Nephron (organoid): ENCODE data around the gene TSC22D3.
"Not testable (repeated sequence)": the region's sequence is repeated elsewhere in the genome, so short reads cannot be mapped to it uniquely, and the experiment has no call there.

Experiments used
- H3K27ac Mint-ChIP-seq, 3 experiments: 2 replicates each; pipeline ENCODE4 v1.8.0; 2020; ENCODE audit warnings: mixed read lengths in 3 of 3, mild to moderate bottlenecking in 2 of 3, moderate library complexity in 1 of 3
- H3K27me3 Mint-ChIP-seq: 2 replicates; pipeline ENCODE4 v1.8.0; 2021; ENCODE audit warnings: low read depth, mild to moderate bottlenecking, moderate library complexity, mixed read lengths
- H3K36me3 Mint-ChIP-seq: 2 replicates; pipeline ENCODE4 v1.8.0; 2020; ENCODE audit warnings: low read depth, mixed read lengths
- H3K4me1 Mint-ChIP-seq: 2 replicates; pipeline ENCODE4 v1.8.0; 2020; ENCODE audit warnings: mixed read lengths
- H3K4me3 Mint-ChIP-seq, 3 experiments: 2 replicates each; pipeline ENCODE4 v1.8.0; 2020; ENCODE audit warnings: mild to moderate bottlenecking in 3 of 3, mixed read lengths in 3 of 3, moderate library complexity in 2 of 3
- H3K9me3 Mint-ChIP-seq: 2 replicates; pipeline ENCODE4 v1.8.0; 2020; ENCODE audit warnings: mixed read lengths
- TF ChIP-seq, protein P1 (sequence below), 3 experiments: fragments of 200-600 bp; sonication (generic); IDR thresholded peaks; one replicate each; pipeline ENCODE4 v1.5.0; 2021; ENCODE audit warnings: antibody characterized with exemption in 3 of 3; ENCODE audit not compliant: unreplicated experiment in 3 of 3

Gene TSC22D3

DNA sequence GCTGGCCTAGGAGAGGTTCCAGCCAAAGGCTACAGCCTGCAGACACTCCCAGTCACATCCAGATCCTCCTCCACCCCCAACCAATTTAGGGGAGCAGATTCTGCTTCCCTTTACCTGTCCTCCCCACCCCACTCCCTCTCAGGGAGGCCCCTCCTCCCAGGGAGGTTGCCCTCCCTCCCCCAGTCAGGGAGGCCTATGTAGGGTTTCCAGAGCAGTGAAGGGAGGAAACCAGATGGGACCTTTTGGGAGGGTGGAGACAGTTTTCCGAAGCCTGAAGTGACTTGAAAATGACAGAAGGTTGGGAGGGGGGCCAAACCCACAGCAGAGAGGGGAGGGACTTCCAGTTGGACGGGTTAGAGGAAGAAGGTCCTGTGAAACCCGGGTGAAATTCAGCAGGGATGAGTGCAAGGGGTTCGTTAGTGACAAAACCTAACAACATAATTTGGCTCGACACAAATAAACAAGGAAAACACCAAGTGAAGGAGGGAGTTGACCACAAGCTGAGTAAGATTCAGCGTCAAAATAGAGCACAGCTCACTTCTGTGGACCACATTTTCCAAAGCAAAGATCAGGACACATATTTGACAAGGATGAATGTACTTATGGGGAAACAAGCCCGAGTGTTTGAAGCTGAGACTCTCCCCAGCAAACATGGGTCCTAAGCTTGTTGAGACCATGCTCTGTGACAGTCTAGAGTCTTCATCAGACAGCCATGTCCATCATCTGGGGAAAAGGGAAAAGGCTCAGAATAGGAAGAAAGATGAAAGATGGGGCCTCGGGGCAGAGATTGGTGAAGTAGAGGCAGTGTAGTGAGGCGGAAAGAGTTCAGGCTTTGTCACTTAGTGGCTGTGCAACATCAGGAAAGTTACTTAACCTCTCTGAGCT, 100.9 kb downstream of the TSC22D3 start:
- Mint-ChIP-seq H3K9me3 (no peaks in the 10 kb centered on the region), H3K4me3 (peak overlapping the region; percentile 62 to 87 (median 83)), H3K27ac (peak overlapping the region; percentile 60 to 96 (median 91)), H3K36me3 (no peaks in the 10 kb centered on the region), H3K27me3 (no peaks in the 10 kb centered on the region), H3K4me1 (peaks cover 51% of the 10 kb centered on the region)
- TF ChIP-seq, protein P1, sequence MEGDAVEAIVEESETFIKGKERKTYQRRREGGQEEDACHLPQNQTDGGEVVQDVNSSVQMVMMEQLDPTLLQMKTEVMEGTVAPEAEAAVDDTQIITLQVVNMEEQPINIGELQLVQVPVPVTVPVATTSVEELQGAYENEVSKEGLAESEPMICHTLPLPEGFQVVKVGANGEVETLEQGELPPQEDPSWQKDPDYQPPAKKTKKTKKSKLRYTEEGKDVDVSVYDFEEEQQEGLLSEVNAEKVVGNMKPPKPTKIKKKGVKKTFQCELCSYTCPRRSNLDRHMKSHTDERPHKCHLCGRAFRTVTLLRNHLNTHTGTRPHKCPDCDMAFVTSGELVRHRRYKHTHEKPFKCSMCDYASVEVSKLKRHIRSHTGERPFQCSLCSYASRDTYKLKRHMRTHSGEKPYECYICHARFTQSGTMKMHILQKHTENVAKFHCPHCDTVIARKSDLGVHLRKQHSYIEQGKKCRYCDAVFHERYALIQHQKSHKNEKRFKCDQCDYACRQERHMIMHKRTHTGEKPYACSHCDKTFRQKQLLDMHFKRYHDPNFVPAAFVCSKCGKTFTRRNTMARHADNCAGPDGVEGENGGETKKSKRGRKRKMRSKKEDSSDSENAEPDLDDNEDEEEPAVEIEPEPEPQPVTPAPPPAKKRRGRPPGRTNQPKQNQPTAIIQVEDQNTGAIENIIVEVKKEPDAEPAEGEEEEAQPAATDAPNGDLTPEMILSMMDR (IDR thresholded peaks at IDR 0.05; ENCODE audit: unreplicated experiment in 3 of 3), result no peak

DNA sequence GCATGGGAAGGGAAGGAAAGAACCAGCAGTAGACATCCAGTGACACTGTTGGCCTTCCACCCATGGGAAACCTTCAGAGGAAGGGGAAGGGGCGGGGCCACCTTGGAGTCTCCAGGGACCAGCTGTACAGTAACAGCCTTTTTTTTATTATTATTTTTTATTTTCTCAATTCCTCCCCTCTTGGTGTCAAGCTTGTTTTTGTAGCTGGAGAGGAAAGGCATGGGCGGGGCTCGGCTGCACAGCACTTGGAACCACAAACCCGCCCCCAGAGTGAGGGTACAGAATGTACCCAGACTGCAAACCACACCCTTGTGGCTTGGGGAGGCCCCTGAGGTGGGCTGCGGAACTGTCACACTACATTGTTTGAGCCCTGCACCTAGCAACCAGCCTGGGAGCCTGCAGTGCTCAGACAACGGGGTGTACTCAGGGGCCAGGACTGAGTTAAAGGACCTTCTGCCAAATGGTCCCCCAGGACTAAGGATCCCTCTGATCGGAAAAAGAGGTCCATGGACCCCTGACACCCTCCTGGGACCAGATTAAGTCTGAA, 101.6 kb downstream of the TSC22D3 start:
- H3K27ac Mint-ChIP-seq, result peak overlapping the region; percentile 78 to 91 (median 81)
- H3K9me3 Mint-ChIP-seq, result peaks cover 2% of the 10 kb centered on the region
- TF ChIP-seq, protein P1 (IDR thresholded peaks at IDR 0.05; ENCODE audit: unreplicated experiment in 3 of 3), result no peak
- no peaks in the 10 kb centered on the region for H3K27me3 Mint-ChIP-seq
- H3K4me3 Mint-ChIP-seq, result peak overlapping the region in 1 of 3 experiments; percentile 46
- no peaks in the 10 kb centered on the region for H3K36me3 Mint-ChIP-seq
- H3K4me1 Mint-ChIP-seq, result peaks cover 51% of the 10 kb centered on the region

DNA sequence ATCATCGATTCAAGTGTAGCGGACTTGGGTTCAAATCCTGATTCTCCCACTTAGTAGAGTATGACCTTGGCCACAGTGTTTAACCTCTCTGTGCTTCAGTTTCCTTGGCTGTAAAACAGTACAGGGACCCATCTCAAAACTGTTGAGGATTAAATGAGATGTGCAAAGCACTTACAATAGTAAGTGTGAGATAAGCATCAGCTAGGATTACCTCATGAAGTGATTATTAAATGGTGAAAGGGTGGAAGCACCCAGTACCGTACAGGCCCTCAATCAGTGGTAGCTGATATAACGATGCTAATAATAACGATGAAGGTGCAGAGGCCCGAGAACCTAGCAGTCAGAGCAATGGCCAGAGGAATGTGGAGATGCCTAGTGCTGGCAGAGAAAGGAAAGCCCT, 102.2 kb downstream of the TSC22D3 start:
- Mint-ChIP-seq H3K4me3 (peak overlapping the region in 1 of 3 experiments; percentile 46), H3K27ac (peak overlapping the region; percentile 65 to 81 (median 78)), H3K4me1 (peaks cover 51% of the 10 kb centered on the region), H3K36me3 (no peaks in the 10 kb centered on the region), H3K9me3 (peaks cover 2% of the 10 kb centered on the region), H3K27me3 (no peaks in the 10 kb centered on the region)
- TF ChIP-seq, protein P1 (IDR thresholded peaks at IDR 0.05; ENCODE audit: unreplicated experiment in 3 of 3), result no peak

DNA sequence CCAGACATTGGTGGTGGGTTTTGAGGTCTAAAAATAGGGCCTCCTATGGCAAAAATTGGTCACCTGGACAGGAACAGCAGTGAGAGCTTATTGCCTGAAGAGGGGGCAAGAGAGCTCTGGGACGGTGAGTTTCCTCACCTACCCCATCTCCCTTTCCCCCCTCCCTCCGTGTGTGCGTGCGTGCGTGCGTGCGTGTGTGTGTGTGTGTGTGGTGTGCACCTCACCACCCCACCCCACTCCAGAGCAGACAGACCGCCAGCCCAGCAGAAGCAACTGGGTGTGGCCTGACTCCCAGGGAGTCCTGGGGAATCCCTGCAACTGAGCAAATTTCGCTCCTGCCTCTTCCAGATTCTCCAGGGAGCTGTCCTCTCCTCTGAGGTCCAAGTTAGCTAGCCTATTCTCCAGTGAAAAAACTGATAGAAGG, 102.6 kb downstream of the TSC22D3 start:
- H3K4me1 Mint-ChIP-seq, result peaks cover 47% of the 10 kb centered on the region
- H3K9me3 Mint-ChIP-seq, result peaks cover 2% of the 10 kb centered on the region
- TF ChIP-seq, protein P1 (IDR thresholded peaks at IDR 0.05; ENCODE audit: unreplicated experiment in 3 of 3), result peak; percentile 53 to 62 (median 59)
- H3K27me3 Mint-ChIP-seq, result no peaks in the 10 kb centered on the region
- H3K27ac Mint-ChIP-seq, result peak overlapping the region; percentile 70 to 81 (median 78)
- no peaks in the 10 kb centered on the region for H3K36me3 Mint-ChIP-seq
- peak overlapping the region in 2 of 3 experiments; percentile 41 to 48 for H3K4me3 Mint-ChIP-seq

DNA sequence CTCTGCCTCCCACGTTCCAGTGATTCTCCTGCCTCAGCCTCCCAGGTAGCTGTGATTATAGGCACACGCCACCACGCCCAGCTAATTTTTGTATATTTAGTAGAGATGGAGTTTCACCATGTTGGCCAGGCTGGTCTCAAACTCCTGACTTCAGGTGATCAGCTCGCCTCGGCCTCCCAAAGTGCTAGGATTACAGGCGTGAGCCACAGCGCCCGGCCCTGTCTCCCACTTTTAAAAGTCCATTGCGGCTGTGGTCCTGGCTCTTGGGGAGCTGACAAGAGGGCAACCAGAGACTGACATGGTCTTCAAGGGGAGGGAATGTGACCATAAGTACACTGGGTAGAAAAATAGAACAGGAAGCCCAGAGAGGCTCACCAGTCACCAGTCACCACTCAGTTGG, 104.3 kb downstream of the TSC22D3 start:
- Mint-ChIP-seq H3K9me3 (peaks cover 11% of the 10 kb centered on the region), H3K4me1 (peaks cover 31% of the 10 kb centered on the region)
- not testable (repeated sequence) for H3K27ac Mint-ChIP-seq, H3K4me3 Mint-ChIP-seq, H3K27me3 Mint-ChIP-seq, H3K36me3 Mint-ChIP-seq

DNA sequence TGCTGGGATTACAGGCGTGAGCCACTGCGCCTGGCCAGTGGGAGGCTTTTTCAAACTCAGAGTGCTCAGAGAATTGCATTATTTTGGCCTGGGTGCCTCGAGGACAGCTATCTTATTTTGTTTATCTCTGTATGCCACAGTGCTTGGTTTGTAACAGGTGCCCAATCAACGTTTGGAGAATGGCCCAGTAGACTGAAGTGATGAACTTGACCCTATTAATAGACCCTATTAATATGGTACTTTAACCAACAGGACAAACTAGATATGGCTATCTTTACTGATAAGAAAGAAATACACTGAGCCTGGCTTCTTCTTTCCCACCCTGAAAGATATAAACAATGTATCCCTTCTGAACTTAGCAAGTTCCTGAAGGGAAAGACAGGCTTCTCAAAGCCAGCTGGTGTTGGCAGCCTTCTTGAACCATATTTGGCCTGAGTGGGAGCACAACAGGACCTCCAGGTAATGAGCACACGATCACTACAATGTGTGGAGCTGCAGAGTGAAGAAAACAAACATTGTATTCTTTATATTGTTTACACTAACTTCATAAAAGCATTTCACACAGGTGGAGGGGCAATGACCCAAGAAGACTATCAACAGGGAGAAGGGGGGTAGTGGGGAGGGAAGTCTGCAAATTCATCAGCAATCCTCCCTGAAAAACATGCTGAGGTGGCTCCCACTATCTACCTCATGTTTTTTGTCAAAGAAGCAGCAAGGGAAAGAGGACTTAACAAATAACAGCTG, 105.5 kb downstream of the TSC22D3 start:
- TF ChIP-seq, protein P1 (IDR thresholded peaks at IDR 0.05; ENCODE audit: unreplicated experiment in 3 of 3), result no peak
- Mint-ChIP-seq H3K4me3 (no peak overlapping the region), H3K36me3 (peaks cover 6% of the 10 kb centered on the region), H3K27ac (peak overlapping the region; percentile 30 to 88 (median 74)), H3K4me1 (peaks cover 20% of the 10 kb centered on the region), H3K27me3 (no peaks in the 10 kb centered on the region), H3K9me3 (peaks cover 11% of the 10 kb centered on the region)
